ENCODE measurements around the gene IFRD1.
"Not testable (repeated sequence)": the region's sequence is repeated elsewhere in the genome, so short reads cannot be mapped to it uniquely, and the experiment has no call there.

IFRD1 gene

GRCh38 chr7:112444505-112444904 is 5.8 kb upstream of the IFRD1 start:
- no peak for DNase-seq (ENCODE audit: low read depth)

DNA sequence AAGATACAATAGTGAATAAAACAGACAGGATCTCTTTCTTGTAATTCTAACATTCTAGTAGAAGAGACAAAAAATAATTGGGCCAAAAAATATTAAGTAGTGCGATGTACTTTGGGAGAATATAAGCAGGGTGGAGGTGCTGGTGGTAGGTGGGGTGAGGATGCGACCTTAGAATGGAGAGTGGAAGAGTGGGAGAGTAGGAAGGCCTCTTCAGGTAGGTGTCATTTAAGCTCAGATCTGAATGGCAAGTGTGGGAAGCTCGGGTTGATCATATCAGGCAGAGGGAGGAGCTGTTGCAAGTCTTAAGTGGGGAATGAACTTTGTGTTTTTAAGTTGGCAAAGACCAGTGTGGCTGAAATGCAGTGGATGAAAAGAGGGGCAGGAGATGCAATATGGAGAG is 3.8 kb upstream of the IFRD1 start:
- no peak for DNase-seq (ENCODE audit: low read depth)

- DNase-seq (ENCODE audit: low read depth): no peak
These were observed 2.9 kb upstream of the IFRD1 start for GRCh38 chr7:112447406-112447805.

DNA sequence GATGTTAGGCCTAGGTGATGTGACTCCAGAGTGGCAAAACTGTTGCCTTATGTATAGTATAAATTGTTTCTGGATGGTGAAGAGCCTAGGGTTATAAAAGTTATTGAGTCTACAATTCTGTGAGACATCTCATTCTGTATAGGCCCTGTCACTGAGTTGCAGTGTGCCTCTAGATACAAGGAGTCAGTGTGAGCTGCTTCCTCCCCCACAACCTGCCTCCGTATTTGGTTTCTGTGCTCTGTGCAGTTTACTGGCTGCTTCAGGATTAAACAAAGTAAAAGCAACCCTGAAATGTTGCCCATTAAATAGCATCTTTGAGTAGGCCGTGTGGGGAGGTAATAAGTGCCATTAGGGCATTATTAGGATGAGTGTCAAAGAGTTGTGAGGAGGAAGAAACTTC is 1.9 kb upstream of the IFRD1 start:
- no peak for DNase-seq (ENCODE audit: low read depth)

GRCh38 chr7:112448891-112449290 is 1.4 kb upstream of the IFRD1 start:
- no peak for DNase-seq (ENCODE audit: low read depth)

DNA sequence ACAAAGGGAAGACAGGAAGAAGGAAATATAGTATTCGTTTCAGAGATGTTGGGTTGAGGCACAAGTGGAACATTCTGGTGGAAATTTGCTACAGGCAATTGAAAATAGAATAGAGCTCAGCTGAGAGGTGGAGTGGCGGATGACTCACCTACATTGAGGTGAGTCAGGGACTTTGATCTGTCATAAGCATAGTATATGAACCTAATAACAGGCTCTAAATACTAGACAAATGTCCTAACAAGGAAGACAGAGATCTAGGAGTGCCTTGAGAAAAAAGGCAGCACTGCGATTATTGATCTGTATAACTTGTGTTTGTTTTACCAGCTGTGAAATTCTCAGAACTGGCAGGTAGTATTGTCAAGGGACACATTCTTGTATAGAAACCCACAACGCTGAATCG is 907 bp upstream of the IFRD1 start:
- DNase-seq (ENCODE audit: low read depth): no peak

DNA sequence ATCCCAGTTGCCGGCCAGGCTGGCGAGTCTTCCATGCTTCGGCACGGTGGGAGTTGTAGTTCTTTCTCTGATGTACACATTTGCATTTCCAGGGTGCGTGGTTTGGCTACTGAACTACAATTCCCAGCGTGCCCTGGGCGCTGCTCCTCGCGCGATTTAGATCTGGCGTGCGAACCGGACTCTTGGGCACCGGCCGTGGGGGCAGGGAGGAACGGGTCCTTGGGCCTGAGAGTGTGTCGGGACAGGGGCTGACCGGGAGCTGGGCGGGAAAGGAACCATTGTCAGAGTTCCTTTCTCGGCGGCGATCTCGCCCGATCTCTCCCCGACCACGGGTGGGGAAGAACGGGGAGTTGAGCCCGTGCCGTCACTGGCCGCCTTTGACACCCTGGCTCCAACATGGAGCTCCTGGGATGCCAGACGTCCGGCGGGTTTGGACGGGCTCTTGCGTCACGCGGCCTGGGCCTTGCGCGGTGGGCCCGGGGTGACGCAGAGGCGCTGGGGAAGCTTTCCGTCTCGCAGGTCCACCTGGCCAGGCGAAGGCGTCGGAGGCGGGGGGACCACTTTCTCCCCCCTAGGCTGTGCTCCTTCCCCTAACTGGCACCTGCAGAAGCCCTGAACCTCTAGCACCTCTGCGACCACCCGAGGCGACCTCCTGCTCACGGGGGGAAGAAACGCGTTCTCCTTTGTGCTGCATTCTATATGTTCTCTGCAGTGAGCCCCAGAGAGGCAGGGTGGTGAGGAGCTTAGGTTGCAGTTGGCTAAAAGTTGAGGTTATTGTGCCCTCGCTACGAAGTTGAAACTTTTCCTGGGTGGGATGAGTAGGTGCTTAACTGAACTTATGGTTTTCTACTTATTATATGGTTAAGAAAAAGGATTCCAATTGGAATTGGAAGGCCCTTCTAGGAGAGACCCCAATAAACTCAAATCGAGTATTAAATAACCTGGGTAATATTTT is 824 bp downstream of the IFRD1 start:
- DNase-seq (ENCODE audit: low read depth): peak; percentile 95

GRCh38 chr7:112452102-112452888 is 2.0 kb downstream of the IFRD1 start:
- no peak for DNase-seq (ENCODE audit: low read depth)

DNA sequence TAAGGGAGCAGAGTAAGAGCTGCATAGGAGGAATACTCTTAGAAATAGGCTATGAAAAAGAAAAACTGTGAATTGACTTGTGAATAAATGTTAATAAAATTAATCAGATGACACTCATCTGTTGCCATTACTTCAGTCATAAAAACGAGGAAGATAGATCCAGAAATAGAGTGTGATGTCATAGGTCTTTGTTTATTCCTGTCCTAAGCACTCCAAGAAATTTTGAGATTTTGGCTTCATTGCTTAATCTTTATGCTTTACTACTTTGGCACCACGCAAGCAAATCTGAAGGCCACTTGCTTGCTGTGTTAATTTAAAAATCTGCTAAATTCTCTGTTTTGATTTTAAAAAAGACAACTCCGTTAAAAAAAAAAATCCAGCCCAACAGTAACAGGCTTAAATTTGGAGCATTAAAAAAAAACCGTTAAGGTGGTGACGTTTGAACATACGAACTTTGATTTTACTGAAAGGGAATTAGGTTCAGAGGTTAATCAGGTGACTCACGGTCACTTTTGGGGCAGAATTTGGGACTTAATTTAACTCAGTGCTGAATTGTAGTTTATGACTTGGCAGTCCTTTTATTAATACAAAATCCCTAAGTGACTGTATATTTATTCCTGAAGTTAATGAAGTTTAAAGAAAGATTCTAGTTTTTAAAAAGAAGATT is 3.4 kb downstream of the IFRD1 start:
- no peak for DNase-seq (ENCODE audit: low read depth)

DNA sequence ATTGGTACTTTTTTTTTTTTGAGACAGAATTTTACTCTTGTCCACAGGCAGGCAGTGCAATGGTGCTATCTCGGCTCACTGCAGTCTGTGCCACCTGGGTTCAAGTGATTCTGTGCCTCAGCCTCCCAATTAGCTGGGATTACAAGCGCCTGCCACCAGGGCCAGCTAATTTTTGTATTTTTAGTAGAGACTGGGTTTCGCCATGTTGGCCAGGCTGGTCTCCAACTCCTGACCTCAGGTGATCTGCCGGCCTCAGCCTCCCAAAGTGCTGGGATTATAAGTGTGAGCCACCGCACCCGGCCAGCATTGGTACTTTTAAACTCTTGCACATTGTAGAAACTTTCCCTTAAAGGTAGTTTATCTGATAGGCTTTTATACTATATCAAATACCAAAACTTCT is 3.9 kb downstream of the IFRD1 start:
- DNase-seq (ENCODE audit: low read depth): not testable (repeated sequence)

DNA sequence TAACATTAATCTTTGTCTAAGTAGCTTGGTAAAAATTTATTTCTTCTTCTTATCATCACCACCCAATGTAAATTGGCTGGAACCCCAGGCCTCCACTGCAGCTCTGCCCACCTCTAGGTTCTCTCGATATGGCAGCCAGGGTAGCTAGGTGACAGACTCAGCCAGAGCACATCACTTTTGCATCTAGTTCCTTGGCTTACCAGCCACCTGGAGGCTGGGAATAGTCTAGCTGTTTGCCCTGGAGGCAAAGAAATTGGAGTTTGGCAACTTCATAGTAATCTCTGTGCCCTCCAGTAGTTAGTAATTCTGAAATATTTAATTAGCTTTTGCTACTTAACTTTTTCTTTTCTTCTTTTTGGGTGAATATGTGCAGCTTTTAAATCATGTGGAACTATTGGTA is 9.4 kb downstream of the IFRD1 start:
- DNase-seq (ENCODE audit: low read depth): no peak

GRCh38 chr7:112462236-112462635 is 12.0 kb downstream of the IFRD1 start:
- peak; percentile 92 for DNase-seq (ENCODE audit: low read depth)

DNA sequence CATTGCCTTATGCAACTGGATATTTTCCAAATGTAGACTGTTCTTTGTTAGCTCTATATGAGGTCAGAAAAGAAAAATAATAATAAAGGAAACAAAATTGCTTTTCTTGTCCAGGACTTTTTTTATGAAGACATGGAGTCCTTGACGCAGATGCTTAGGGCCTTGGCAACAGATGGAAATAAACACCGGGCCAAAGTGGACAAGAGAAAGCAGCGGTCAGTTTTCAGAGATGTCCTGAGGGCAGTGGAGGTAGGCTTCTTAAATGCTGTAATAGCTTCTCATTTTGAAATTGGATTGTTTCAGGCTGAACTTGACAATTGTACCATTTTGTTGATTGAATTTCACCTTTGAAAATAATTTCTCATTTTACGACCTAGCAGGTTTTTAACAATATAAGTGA is 17.6 kb downstream of the IFRD1 start:
- DNase-seq (ENCODE audit: low read depth): no peak

DNA sequence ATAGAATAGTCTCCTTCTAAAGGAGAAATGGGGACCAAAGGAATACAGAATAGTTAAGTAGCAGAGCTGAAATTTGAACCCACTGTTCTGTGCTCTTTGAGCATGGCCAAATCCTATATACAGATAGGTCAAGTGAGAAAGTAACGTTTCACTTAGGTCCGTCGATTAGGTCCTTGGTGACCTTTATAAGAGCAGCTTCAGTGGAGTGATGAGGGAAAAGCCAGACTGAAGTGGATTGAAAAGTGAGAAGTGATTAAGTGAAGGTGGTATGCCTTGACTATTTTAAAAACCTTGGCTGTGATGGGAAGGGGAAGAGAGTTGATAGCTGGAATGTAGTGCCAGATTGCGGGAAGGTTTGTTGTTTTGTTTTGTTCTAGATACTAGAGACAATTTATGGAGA is 19.9 kb downstream of the IFRD1 start:
- no peak for DNase-seq (ENCODE audit: low read depth)

DNA sequence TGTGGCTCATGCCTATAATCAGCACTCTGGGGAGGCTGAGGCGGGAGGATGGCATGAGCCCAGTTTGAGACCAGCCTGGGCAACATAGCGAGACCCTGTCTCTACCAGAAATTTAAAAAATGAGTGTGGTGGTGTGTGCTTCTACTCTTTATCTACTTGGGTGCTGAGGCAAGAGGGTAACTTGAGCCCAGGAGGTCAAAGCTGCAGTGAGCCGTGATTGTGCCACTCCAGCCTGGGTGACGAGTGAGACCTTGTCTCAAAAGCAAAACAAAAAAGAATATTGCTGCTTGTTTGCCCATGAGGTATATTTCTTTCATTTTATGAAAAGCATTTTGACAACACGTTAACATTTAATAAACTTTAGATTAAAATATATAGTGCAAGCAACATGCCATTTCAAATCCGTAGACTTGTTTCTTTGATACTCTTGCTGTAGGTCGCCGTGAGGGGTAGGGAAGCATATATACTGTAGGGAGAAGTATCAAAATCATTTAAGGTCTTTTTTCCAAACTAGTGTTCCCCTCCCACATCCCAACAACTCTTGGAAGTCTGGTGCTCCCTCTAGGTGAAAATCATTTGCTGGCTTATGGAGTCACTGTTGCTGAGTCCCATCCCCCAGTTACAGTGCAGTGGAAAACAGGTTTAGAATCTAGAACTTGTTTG is 26.3 kb downstream of the IFRD1 start:
- DNase-seq (ENCODE audit: low read depth): no peak

DNA sequence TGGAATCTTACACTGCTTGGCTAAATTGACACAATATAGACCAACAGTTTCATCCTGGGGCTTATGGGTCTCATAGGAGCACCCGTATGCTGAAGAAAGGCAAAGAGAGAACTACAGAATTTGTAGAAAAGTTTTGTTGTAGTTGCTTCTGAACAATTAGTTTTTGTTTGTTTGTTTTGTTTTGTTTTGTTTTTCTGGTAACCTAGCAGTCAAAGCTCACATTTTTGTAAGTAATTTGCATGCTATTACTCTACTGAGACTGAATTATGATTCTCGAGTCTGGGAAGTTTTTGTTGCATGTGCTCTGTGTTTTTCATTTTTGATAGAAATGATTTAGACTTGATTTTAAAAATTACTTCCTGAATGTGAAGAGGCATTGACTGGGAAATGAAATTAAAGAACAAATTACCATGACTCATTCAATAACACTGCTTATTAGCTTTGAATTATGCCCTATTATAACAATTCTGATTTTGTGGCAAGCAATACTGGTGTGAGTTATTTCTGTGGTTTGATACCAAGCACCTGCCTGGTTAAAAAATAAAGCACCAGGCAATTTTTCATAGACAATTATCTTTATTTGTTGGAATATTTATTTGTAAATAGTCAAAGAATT is 31.0 kb downstream of the IFRD1 start:
- no peak for DNase-seq (ENCODE audit: low read depth)

DNA sequence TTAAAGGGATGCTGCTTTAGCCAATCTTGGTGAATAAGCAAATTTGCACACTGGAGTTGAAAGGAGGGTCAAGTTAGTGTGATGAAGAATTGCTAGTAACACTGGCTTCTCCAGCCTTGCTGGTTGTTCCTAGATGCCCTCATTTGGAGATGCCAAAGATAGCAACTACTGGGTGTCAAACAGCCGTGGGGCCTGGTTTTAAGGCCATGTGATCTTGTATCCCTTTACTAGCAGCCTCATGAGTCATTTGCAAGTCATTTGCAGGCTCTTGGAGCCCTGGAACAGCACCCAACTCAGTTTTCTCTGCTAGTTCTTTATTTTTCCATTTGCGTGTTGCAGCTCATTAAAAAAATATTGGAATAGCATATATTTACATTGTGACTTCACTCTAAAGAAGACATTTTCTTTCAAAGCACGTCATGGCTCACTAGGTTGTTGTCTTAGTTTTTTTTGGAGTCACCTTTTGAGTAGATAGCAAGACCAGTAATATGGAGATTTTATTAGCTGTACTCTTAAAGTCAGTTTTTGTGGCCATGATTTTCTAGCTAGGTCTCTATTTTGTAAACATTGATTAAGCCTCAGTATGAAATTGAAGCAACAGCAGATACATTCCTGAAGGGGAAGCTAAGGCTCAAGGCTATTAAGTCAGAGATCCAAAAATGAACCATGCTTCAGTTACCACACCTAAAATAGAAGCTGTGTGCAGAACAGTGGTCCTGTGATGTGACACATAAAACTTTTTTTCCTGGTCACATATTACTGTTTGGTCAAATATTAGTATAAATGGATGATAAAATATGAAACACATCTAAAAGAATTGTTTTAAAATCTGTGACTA is 31.8 kb downstream of the IFRD1 start:
- DNase-seq (ENCODE audit: low read depth): peak; percentile 85

- peak; percentile 57 for DNase-seq (ENCODE audit: low read depth)
These were observed 34.5 kb downstream of the IFRD1 start for GRCh38 chr7:112484671-112485167.

- DNase-seq (ENCODE audit: low read depth): no peak
These were observed 35.5 kb downstream of the IFRD1 start for GRCh38 chr7:112485766-112486165.

- no peak for DNase-seq (ENCODE audit: low read depth)
These were observed 37.4 kb downstream of the IFRD1 start for GRCh38 chr7:112487457-112488263.
